Activated B cell treated with CpG ODN at 0.5 μM for 24 hours (primary cell): ENCODE measurements around the gene ARL2BP. TPM values are rescaled to one million over a fixed set of nuclear protein-coding genes. Genes with fewer than 3 reads are reported as not detected.

Experiments used
- ATAC-seq: fragments of 200-7000 bp; cut with Tn5 transposase; one replicate; pipeline ENCODE4 v1.10.0; 2021; ENCODE audit warnings: low read depth, mild to moderate bottlenecking, moderate library complexity
- CTCF ChIA-PET: fragments of 350-600 bp; sonication (Branson Sonifier 250); formaldehyde crosslinking; loops from one replicate; lab custom pipeline; 2021; ENCODE audit warnings: antibody characterized with exemption; lab: Charles Lee
- POLR2A ChIA-PET: fragments of 350-600 bp; sonication (Branson Sonifier 250); formaldehyde crosslinking; loops from one replicate; lab custom pipeline; 2021; ENCODE audit warnings: antibody characterized with exemption; lab: Charles Lee
- DNase-seq: peaks from one replicate; pipeline ENCODE4 v3.0.0; 2022
- H3K27ac Mint-ChIP-seq: one replicate; pipeline ENCODE4 v1.8.0; 2020; ENCODE audit warnings: mixed read lengths
- H3K27me3 Mint-ChIP-seq: one replicate; pipeline ENCODE4 v1.8.0; 2021; ENCODE audit warnings: mixed read lengths
- H3K36me3 Mint-ChIP-seq: one replicate; pipeline ENCODE4 v1.8.0; 2021; ENCODE audit warnings: low read depth, mixed read lengths
- H3K4me1 Mint-ChIP-seq: one replicate; pipeline ENCODE4 v1.8.0; 2021; ENCODE audit warnings: mixed read lengths
- H3K4me3 Mint-ChIP-seq: one replicate; pipeline ENCODE4 v1.8.0; 2020; ENCODE audit warnings: mild to moderate bottlenecking, mixed read lengths
- H3K9me3 Mint-ChIP-seq: one replicate; pipeline ENCODE4 v1.8.0; 2020; ENCODE audit warnings: mixed read lengths
- intact Hi-C: fragments of 100-400 bp; cut with micrococcal nuclease; formaldehyde crosslinking; loops from one replicate; pipeline ENCODE4 v1.15.1; 2024
- total RNA-seq: library from RNA; stranded (reverse); gene quantifications from 2 replicates; pipeline ENCODE4 v1.2.3, GENCODE V29; 2022
- TF ChIP-seq, protein P1 (sequence below): fragments of 200-600 bp; IDR thresholded peaks from one replicate; pipeline ENCODE4 v1.8.0; 2022; ENCODE audit warnings: antibody characterized with exemption, mild to moderate bottlenecking

ARL2BP gene
- total RNA-seq, 1 donor from 2014 or later = 27.1 TPM

DNA sequence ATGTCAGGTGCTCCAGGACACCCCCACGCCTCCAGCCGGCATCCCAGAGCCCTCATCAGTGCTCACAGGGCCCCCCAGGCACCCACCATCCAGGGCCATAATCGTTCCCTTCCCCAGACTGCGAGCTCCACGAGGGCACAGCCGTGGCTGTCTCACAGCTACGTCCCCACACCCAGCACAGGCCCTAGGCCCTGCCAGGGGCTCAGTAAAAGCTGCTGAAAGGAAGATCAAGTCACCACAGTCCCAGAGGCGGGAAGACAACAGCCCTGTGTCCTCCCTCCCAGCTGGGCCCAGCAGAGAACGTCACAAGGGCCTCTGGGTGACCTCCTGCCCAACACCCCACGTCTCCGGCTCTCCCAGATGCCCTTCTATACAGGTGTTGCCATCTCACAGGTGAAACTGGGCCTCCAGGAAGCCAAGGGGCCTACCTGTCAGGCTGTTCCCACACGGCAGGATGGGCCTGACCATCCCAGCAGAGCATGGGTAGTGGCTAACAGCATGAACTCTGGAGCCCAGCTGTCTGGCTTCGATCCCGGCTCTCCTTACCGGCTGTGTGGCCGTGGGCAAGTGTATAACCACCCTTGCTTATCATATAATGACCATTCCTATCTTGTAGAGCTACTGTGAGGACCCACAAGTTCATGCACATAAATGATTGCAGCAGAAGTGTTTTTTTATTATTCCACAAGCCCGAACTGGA is 17.9 kb downstream of the ARL2BP start:
- no peaks in the 10 kb centered on the region for H3K36me3 Mint-ChIP-seq
- DNase-seq = no peak
- no peak overlapping the region for H3K27ac Mint-ChIP-seq
- TF ChIP-seq, protein P1, sequence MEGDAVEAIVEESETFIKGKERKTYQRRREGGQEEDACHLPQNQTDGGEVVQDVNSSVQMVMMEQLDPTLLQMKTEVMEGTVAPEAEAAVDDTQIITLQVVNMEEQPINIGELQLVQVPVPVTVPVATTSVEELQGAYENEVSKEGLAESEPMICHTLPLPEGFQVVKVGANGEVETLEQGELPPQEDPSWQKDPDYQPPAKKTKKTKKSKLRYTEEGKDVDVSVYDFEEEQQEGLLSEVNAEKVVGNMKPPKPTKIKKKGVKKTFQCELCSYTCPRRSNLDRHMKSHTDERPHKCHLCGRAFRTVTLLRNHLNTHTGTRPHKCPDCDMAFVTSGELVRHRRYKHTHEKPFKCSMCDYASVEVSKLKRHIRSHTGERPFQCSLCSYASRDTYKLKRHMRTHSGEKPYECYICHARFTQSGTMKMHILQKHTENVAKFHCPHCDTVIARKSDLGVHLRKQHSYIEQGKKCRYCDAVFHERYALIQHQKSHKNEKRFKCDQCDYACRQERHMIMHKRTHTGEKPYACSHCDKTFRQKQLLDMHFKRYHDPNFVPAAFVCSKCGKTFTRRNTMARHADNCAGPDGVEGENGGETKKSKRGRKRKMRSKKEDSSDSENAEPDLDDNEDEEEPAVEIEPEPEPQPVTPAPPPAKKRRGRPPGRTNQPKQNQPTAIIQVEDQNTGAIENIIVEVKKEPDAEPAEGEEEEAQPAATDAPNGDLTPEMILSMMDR = no peak
- H3K27me3 Mint-ChIP-seq = no peaks in the 10 kb centered on the region
- H3K9me3 Mint-ChIP-seq = no peaks in the 10 kb centered on the region
- peaks cover 11% of the 10 kb centered on the region for H3K4me1 Mint-ChIP-seq
- no peak overlapping the region for H3K4me3 Mint-ChIP-seq
- CTCF ChIA-PET = no interaction called here
- intact Hi-C loops = no loop called here
- POLR2A ChIA-PET = no interaction called here
- ATAC-seq = no peak

DNA sequence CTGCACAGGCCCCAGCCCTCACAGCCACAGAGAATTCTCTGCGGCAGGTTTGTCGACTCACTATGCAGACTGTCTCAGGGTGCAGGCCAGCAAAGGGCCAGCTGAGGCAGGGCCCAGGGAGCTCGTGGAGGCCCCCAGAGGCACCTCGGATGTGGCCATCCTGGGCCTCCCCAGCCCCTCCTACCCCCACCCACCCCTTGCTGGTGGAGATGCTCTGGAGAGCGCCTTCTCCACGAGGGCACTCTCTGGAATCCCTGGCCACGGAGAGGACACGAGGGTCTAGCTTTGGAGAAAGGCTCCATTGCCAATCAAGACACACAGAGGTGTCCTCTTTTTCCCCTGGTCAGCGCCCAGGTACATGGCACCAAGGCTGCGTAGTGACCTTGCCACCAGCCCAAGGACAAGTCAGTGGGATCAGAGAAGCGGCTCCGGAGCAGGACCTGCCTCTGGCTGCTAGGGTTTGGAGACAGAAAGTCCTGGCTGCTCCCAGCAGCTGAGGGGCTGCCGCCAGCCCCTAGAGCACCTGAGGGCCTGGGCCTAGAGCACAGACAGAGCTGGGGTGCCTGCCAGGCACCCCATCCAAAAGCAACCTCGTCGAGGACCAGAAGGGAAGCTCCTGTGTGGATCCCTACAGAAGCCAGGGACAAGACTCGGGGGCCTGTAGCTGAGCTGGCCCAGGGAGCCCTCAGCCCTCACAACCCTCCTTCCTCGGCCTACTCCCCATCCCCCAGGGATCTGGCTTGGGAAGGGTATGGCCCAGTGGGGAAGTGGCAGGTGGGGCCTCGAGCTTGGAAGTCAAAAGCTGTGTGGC is 18.7 kb downstream of the ARL2BP start:
- ChIA-PET POLR2A (no interaction called here), CTCF (no interaction called here)
- DNase-seq (no peak), ATAC-seq (no peak)
- no peak overlapping the region for H3K27ac Mint-ChIP-seq
- H3K4me3 Mint-ChIP-seq = no peak overlapping the region
- TF ChIP-seq, protein P1 = no peak
- H3K4me1 Mint-ChIP-seq = peaks cover 11% of the 10 kb centered on the region
- H3K9me3 Mint-ChIP-seq = no peaks in the 10 kb centered on the region
- intact Hi-C loops = no loop called here
- H3K36me3 Mint-ChIP-seq = no peaks in the 10 kb centered on the region
- H3K27me3 Mint-ChIP-seq = no peaks in the 10 kb centered on the region

DNA sequence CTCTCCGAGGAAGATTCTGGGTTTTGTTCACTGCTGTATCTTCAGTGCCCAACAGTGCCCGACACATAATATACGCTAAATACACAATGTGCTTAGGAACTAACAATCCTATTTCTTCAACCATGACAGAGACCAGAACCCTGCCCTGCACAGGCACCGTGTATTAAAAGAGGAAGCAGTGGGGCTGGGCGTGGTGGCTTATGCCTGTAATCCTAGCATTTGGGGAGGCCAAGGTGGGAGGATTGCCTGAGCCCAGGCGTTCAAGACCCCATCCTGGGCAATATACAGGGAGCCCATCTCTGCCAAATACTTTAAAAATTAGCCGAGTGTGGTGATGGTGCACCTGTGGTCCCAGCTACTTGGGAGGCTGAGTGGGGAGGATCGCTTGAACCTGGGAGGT is 19.3 kb downstream of the ARL2BP start:
- H3K27me3 Mint-ChIP-seq = no peaks in the 10 kb centered on the region
- POLR2A ChIA-PET = no interaction called here
- no peaks in the 10 kb centered on the region for H3K9me3 Mint-ChIP-seq
- H3K4me1 Mint-ChIP-seq = peaks cover 11% of the 10 kb centered on the region
- DNase-seq (no peak), ATAC-seq (no peak)
- no peak overlapping the region for H3K27ac Mint-ChIP-seq
- H3K36me3 Mint-ChIP-seq = no peaks in the 10 kb centered on the region
- TF ChIP-seq, protein P1 = no peak
- CTCF ChIA-PET = no interaction called here
- H3K4me3 Mint-ChIP-seq = no peak overlapping the region
- intact Hi-C loops = no loop called here

DNA sequence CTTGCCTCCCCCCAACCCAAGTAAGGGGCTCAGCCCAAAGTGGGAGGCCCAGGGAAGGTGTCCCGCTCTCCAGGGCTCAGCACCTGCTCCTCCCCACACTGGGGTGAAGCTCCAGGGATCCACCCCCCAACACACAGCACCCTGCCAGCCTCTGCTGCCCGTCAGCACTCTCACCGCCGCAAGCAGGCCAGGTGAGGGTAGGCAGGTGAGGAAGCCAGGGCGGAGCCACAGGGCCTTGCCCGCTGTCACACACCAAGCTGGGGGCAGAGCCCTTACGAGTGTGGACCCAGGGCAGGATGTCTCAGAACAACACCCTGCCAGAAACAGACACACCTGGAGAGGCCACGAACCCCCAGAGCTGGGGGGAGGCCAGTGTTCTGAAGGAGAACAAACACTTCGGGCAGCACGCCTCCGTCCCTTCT is 19.9 kb downstream of the ARL2BP start:
- DNase-seq (no peak), ATAC-seq (no peak)
- Mint-ChIP-seq H3K9me3 (no peaks in the 10 kb centered on the region), H3K4me3 (no peak overlapping the region), H3K27ac (no peak overlapping the region), H3K27me3 (no peaks in the 10 kb centered on the region), H3K4me1 (peaks cover 8% of the 10 kb centered on the region), H3K36me3 (no peaks in the 10 kb centered on the region)
- intact Hi-C loops = no loop called here
- CTCF ChIA-PET = no interaction called here
- POLR2A ChIA-PET = no interaction called here
- TF ChIP-seq, protein P1 = no peak

DNA sequence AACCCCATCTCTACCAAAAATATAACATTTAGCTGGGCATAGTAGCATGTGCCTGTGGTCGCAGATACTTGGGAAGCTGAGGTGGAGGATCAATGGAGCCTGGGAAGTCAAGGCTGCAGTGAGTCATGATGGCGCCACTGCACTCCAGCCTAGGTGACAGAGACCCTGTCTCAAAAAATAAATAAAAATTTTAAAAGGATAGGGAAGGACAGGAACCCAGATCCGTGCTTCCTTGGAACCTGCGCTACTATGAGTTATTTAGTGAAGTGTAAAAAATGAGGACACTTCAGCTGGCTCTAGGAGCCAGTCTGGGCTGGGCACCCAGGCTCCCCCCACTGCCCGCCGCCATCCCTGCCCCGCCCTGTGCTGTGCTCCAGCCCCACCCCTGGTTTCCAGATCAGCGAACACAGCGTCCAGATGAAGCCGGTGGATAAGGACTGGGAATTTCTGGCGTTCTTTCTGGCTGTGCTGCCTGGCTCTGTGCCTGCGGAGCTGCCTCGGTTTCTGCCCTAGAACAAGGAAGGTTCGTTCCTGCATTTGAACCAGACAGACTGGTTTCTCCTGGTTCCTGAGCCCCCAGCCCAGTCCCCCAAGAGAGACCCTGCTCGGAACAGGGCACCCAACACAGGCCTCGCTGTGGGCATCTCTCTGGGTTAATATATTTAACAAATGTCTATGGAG is 20.9 kb downstream of the ARL2BP start:
- no peak for DNase-seq
- Mint-ChIP-seq H3K27me3 (no peaks in the 10 kb centered on the region), H3K9me3 (no peaks in the 10 kb centered on the region), H3K4me3 (no peak overlapping the region), H3K4me1 (no peaks in the 10 kb centered on the region), H3K36me3 (no peaks in the 10 kb centered on the region), H3K27ac (no peak overlapping the region)
- intact Hi-C loops = no loop called here
- ChIA-PET POLR2A (no interaction called here), CTCF (no interaction called here)
- no peak for ATAC-seq
- TF ChIP-seq, protein P1 = no peak
